RWPE2 (cell line): ENCODE results near the gene KRT13.

Experiments
- ATAC-seq: fragments of 200-7000 bp; cut with Tn5 transposase; 3 replicates; pipeline ENCODE4 v1.9.1; 2021; ENCODE audit warnings: low read depth
- DNase-seq: peaks from one replicate; pipeline ENCODE4 v3.0.0-alpha.2; 2020; ENCODE audit warnings: low spot score
- H3K27ac ChIP-seq: fragments of 450-650 bp; 2 replicates; pipeline ENCODE4 v1.5.1; 2017; ENCODE audit warnings: mild to moderate bottlenecking; ENCODE audit not compliant: poor library complexity, severe bottlenecking
- H3K27me3 ChIP-seq: fragments of 250-450 bp; sonication (Bioruptor Pico); 2 replicates; pipeline ENCODE4 v1.5.1; 2021; ENCODE audit warnings: mild to moderate bottlenecking, moderate library complexity; ENCODE audit not compliant: insufficient read depth, poor library complexity, severe bottlenecking
- H3K36me3 ChIP-seq: fragments of 250-450 bp; sonication (Bioruptor Pico); 2 replicates; pipeline ENCODE4 v1.5.1; 2020; ENCODE audit warnings: low read depth, mild to moderate bottlenecking, moderate library complexity
- H3K4me1 ChIP-seq: fragments of 250-450 bp; sonication (Bioruptor Pico); 2 replicates; pipeline ENCODE4 v1.5.1; 2021; ENCODE audit warnings: mild to moderate bottlenecking, moderate library complexity; ENCODE audit not compliant: insufficient read depth, poor library complexity, severe bottlenecking
- H3K4me3 ChIP-seq: fragments of 250-450 bp; sonication (Bioruptor Pico); 2 replicates; pipeline ENCODE4 v1.5.1; 2021; ENCODE audit warnings: mild to moderate bottlenecking, moderate library complexity; ENCODE audit not compliant: severe bottlenecking
- H3K9me3 ChIP-seq: fragments of 250-450 bp; sonication (Bioruptor Pico); 2 replicates; pipeline ENCODE4 v1.5.1; 2021; ENCODE audit warnings: mild to moderate bottlenecking, moderate library complexity; ENCODE audit not compliant: severe bottlenecking
- CTCF ChIP-seq: fragments of 450-650 bp; IDR thresholded peaks from one replicate; pipeline ENCODE4 v1.5.1; 2017; ENCODE audit warnings: mild to moderate bottlenecking, moderate library complexity; ENCODE audit not compliant: poor library complexity, severe bottlenecking

Gene KRT13

GRCh38 chr17:41499714-41500113, 5.7 kb downstream of the KRT13 start:
- TF ChIP-seq CTCF = no peak
- Histone ChIP-seq H3K36me3 (no peaks in the 10 kb centered on the region), H3K4me1 (peaks cover 25% of the 10 kb centered on the region), H3K27me3 (no peaks in the 10 kb centered on the region), H3K4me3 (no peak overlapping the region), H3K9me3 (no peaks in the 10 kb centered on the region), H3K27ac (peak overlapping the region; percentile 38)
- ATAC-seq (no peak), DNase-seq (no peak)

- no peak for ATAC-seq
- TF ChIP-seq CTCF = no peak
- Histone ChIP-seq H3K9me3 (no peaks in the 10 kb centered on the region), H3K36me3 (no peaks in the 10 kb centered on the region), H3K4me3 (no peak overlapping the region), H3K27me3 (no peaks in the 10 kb centered on the region), H3K27ac (no peak overlapping the region), H3K4me1 (peaks cover 30% of the 10 kb centered on the region)
- no peak for DNase-seq
These were observed 7.1 kb downstream of the KRT13 start for GRCh38 chr17:41498276-41498675.

- ATAC-seq = peak; percentile 80
- Histone ChIP-seq H3K4me1 (peaks cover 30% of the 10 kb centered on the region), H3K9me3 (no peaks in the 10 kb centered on the region), H3K27ac (no peak overlapping the region), H3K27me3 (no peaks in the 10 kb centered on the region), H3K4me3 (no peak overlapping the region), H3K36me3 (no peaks in the 10 kb centered on the region)
- DNase-seq = no peak
- peak; percentile 75 for TF ChIP-seq CTCF
These were observed 8.5 kb downstream of the KRT13 start for GRCh38 chr17:41496803-41497484.

- ATAC-seq (no peak), DNase-seq (no peak)
- Histone ChIP-seq H3K4me3 (no peak overlapping the region), H3K27ac (no peak overlapping the region), H3K27me3 (no peaks in the 10 kb centered on the region), H3K4me1 (peaks cover 18% of the 10 kb centered on the region), H3K36me3 (no peaks in the 10 kb centered on the region), H3K9me3 (no peaks in the 10 kb centered on the region)
- TF ChIP-seq CTCF = no peak
These were observed 10.9 kb downstream of the KRT13 start for GRCh38 chr17:41494524-41494923.

GRCh38 chr17:41492771-41493170, 12.6 kb downstream of the KRT13 start:
- Histone ChIP-seq H3K27me3 (no peaks in the 10 kb centered on the region), H3K27ac (no peak overlapping the region), H3K4me3 (no peak overlapping the region), H3K9me3 (no peaks in the 10 kb centered on the region), H3K4me1 (peaks cover 11% of the 10 kb centered on the region), H3K36me3 (no peaks in the 10 kb centered on the region)
- TF ChIP-seq CTCF = no peak
- DNase-seq (no peak), ATAC-seq (no peak)
